ENCODE measurements around the gene LOXL4.
"Not testable (repeated sequence)": the region's sequence is repeated elsewhere in the genome, so short reads cannot be mapped to it uniquely, and the experiment has no call there.

LOXL4 gene

DNA sequence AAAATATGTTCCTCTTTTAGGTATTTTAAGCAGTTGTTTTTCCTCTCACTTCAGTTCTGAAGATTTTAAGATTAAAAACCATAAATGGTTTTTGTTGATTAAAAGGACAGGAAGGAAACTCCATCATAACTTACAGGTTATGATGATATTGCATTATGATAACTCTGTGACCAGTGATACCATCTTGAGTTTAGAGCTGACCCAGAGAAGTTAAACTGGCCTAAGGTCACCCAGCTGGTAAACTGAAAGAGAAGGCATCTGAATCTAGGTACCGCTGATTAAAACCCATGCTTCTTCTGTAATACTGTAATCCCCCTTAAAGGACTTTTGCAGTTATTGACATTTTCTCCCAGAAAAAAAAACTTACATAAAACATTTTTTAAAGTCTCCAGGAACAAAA lies 29.6 kb downstream of the LOXL4 start:
- no peak for DNase-seq

DNA sequence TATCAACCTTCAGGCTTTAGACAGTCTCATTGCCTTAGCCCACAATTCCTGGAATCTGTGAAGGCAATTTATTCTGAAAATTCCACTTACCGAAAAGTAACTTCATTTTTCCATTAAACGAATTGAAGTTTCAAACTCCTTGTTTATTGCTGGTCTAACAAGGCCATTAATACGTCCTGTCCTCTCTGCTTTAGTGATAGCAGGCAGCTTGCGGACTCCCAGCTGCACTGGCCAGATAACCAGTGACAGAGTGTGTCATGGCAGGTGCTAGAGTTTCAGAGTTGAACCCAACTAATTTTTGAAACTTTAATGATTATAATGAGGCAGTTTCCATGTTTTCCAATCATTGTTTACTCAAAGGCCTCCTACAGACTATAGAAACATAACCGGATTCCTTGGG lies 31.1 kb downstream of the LOXL4 start:
- DNase-seq, result no peak

DNA sequence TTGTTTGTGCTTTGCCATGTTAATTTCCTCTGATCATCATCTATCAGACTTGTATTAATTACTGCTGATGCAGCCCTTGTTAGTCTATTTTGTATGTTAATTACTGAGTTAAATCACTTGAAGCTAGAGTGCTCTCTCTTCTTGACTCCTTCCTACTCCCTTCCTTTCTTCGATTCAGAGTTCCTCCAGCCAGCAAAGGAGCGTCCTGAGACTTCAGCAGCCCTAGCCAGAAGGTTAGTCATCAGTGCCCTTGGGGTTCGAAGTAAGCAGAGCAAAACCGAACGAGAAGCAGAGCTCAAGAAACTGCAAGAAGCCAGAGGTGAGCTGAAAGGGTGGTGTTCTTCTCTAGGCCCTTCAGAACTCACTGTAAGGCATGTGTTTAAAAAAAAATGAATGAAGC lies 32.1 kb downstream of the LOXL4 start:
- no peak for DNase-seq

DNA sequence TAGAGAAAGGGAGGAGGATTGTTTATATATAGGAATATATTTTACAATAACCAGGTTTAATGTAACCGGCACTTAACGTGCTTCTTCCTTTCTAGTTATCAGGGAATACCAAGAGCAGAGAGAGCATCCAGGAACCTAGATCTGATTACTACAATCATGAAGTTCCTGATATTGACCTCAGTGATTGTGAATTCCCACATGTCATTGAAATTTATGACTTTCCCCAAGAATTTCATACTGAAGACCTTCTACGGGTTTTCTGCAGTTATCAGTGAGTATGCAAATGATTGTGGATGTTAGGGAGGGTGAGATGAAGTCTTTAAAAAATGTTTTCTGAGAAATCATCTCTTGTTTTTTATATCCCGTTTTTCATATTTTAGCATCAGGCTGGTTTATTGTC lies 36.6 kb downstream of the LOXL4 start:
- DNase-seq, result no peak

DNA sequence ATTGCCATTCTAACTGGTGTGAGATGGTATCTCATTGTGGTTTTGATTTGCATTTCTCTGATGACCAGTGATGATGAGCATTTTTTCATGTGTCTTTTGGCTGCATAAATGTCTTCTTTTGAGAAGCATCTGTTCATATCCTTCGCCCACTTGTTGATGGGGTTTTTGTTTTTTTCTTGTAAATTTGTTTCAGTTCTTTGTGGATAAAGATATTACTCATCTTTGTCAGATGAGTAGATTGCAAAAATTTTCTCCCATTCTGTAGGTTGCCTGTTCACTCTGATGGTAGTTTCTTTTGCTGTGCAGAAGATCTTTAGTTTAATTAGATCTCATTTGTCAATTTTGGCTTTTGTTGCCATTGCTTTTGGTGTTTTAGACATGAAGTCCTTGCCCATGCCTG lies 39.7 kb downstream of the LOXL4 start:
- DNase-seq, result not testable (repeated sequence)

DNA sequence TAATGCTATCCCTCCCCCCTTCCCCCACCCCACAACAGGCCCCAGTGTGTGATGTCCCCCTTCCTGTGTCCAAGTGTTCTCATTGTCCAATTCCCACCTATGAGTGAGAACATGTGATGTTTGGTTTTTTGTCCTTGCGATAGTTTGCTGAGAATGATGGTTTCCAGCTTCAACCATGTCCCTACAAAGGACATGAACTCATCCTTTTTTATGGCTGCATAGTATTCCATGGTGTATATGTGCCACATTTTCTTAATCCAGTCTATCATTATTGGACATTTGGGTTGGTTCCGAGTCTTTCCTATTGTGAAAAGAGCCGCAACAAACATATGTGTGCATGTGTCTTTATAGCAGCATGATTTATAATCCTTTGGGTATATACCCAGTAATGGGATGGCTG lies 40.3 kb downstream of the LOXL4 start:
- DNase-seq, result not testable (repeated sequence)

DNA sequence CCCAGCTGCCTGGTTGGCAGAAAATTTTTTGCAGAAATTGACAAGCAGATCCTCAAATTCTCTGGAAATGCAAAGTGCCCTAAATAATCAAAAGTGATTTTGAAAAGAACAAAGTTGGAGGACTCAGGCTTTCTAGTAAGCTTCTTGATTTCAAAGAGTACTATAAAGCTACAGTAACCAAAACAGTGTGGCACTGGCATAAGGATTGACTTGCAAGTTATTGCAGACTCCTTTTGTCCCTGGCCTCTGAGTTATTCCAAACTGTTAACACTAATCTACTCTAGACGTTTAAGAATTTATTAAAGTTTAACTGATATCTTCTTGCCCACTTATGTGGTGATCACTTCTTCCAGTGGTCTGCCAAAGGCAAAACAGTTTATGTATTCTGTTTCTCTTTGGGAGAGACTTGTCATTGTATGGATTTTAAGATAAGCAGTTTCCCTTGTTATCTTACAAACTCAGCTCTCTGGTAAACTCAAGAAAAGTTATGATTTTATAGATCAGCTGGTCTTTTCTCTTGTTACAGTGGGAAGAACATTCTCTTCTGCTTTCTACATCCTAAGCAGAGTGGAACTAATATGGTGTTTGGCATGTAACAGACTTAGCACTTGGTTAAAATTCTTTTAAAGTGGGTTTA lies 41.4 kb downstream of the LOXL4 start:
- DNase-seq, result no peak

DNA sequence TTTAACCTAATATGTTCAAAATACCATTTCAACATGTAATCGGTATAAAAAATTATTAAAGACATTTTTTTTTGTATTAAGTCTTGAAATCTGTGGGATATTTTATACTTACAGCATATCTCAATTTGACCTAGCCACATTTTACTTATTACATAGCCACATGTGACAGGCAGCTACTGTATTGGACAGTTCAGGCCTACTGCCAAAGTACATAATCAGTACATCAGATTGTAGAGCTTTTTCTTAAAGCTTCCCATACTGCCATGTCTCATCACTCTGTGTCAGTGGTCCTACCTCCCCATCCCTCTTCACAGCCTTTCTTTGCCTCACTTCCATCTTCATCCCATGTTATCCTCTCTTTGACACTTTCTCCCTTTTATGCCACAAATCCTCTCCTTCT lies 43.0 kb downstream of the LOXL4 start:
- DNase-seq, result no peak

DNA sequence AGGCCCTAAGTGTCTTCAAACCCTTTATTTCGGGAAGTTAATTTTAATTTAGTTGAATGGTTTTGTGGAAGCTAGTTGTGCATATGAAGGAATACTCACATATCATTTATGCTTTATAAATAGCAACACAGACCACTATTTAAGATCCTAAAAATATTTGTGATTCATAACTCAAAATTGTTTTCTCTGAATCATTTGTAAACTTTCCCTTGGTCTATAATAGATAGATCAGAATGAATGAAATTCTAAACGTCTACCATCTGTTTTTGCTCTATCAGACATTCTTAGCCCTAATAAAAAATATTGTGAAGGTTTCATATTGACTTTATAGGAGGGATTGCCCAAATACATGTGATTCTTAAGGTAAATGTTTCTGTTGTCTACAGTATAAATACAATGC lies 43.5 kb downstream of the LOXL4 start:
- no peak for DNase-seq

DNA sequence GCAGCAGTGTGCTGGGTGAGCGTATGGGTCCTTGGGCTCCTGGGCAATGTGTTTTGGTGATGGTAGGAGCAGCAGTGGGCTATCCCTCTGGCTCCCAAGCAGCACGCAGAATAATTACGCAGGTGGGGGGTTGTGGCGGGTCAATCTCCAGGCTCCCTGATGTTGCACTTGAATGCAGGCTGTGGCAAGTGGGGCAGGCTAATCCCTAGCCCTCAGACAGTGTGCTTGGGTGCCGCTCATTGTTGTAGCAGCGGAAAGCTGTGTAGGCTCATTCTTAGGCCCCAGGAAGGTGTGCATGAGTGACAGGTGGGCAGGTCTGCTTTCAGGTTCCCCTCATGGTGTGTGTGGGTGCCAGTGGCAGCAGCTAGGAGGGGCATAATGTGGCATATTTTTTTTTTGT lies 44.1 kb downstream of the LOXL4 start:
- DNase-seq, result no peak

DNA sequence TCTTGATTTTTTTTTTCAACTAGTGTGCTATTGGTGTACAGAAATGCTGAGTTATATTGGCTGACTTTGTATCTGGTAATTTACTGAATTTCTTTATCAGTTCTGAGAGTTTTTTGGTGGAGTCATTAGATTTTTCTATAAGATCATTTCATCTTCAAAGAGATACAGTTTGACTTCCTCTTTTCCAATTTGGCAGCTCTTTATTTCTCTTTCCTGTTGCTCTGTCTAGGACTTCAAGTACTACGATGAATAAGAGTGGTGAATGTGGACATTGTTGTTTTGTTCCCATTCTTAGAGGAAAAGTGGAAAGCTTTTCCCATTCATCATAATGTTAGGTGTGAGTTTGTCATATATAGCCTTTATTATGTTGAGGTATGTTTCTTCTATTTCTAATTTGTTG lies 50.2 kb downstream of the LOXL4 start:
- no peak for DNase-seq

DNA sequence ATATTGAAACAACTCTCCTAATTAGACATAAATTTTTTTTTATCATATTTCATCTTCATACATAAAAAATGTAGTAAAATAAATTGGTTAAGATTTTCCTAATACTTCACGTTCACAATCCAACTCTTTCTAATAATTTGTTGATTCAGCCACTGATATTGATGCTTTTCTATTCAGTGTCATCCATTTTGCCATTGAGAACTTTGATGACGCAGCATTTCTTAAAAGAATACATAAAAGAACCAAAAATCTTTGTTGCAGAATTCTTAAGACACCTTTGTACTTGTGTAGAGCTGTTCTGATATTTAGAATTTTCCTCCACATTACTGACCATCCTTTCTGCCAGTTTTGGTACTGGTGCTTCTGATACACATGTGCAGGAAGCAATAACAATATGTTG lies 52.6 kb downstream of the LOXL4 start:
- no peak for DNase-seq

DNA sequence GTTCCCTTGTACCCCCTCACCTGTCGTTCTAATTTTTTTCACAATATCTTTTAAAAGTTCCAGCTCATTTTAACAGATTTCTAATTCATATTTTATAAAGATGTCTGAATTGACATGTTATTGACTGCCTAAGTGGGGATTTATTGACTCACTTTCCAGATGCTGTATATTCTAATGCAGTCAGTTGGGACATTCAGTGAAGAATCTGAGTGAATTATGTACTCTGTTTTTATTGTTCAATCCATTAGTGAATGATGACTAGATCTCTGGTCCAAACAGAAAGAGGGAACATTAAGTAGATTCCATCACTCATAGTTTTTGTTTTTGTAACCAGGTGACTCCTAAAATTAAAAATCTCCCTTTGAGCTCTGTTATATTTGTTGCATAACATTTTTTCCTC lies 54.3 kb downstream of the LOXL4 start:
- no peak for DNase-seq

DNA sequence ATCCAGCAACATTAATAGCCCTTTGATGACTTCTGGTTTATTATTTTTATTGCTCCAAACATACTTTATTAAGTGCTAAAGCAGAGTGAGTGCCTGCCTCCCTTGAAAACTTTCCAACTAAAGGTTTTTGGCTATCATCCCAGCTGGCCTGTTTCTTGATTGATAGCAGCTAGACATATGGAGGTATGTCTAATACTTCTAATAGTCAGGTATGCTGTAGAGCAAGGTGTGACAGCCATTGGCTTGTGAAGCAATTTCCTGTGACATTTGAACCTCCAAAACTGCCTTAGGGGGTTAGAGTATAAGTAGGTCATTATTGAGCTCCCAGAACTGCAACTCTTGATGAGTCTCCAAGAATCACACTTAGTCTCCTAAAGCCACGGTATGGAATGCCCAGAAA lies 55.8 kb downstream of the LOXL4 start:
- no peak for DNase-seq

DNA sequence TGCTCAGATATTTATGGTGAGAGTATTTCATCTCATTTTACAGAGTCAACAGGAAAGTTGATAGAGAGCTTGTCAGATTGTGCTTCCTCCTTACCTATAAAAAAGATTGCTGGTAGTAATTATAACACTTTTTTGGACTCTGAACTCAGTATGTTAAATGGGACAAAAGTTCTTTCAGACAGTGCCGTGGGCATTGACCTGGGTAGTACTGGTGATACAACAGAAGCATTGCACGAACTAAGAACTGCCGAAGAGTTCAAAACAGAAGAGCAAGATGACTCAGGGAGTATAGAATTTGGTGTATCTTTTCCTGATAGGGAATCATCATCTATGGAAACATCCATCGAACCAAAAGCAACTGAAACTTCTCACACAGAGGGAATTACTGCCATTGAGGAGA lies 58.6 kb downstream of the LOXL4 start:
- DNase-seq, result no peak

DNA sequence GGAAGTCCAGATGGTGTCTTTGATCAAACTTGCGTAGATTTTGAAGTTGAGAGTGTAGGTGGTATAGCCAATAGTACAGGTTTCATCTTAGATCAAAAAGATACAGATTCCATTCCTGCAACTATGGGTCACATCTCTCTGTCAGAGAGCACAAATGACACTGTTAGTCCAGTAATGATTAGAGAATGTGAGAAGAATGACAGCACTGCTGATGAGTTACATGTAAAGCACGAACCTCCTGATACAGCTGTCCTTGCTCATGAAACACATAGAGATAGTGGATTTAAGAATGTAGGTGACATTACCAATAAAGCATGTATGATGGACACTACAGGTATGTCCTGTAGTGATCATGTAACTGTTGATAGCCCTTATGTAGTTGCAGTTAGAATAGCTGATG lies 59.1 kb downstream of the LOXL4 start:
- no peak for DNase-seq

DNA sequence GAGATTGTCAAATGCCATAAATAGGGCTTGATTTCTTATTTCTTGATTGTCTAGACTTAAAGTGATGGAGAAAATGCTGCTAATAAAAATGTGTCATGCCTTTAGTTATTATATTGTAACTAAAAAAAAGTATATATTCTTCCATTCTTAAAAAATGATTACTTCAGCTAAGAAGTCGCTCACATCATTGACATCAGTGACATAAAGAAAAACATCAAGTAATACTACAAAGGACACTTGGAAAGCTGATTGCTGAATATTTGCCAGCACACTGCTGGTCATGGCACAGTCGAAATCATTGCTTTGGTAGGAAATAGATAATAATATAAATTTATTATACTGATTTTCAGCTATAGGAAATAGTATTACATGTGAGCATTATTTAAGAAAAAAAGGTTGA lies 62.6 kb downstream of the LOXL4 start:
- no peak for DNase-seq

DNA sequence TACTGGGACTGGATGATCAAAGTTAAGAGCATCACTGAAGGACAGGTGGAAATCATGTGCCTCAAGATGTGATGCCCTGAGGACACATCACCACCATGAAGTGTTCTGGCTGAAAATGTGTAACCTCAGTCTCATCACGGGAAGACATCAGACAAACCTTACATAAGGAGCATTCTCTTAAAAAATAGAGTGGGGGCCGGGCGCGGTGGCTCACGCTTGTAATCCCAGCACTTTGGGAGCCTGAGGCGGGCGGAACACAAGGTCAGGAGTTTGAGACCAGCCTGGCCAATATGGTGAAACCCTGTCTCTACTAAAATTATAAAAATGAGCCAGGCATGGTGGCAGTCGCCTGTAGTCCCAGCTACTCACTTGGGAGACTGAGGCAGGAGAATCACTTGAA lies 65.6 kb downstream of the LOXL4 start:
- no peak for DNase-seq

DNA sequence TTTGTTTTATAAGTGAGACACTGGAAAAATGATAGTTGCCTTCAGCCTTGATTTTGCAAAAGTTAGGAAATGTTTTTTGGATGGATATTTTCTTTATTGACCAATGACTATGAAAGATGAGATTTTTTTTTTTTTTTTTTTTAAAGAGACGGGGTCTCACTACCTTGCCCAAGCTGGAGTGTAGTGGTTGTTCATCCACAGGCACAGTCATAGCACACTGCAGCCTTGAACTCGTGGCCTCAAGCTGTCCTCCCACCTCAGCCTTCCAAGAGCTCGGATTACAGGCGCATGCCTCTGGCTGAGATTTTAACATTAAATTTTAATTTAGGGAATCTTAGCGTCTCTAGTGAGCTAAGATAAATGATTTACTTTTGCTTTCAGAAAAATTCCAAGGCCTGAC lies 66.2 kb downstream of the LOXL4 start:
- DNase-seq, result no peak

Data from activated CD8-positive, alpha-beta memory T cell treated with anti-CD3 and anti-CD28 coated beads, Interleukin-2, amount 50 U/mL, for 4 hours (primary cell).